Adipocyte (in vitro differentiated cells): Measurements from ENCODE around the gene MRTFA.
"Not testable (repeated sequence)": the region's sequence is repeated elsewhere in the genome, so short reads cannot be mapped to it uniquely, and the experiment has no call there.

ENCODE experiments used
- DNase-seq: peaks from one replicate; pipeline ENCODE4 v3.0.0-alpha.2; 2015; ENCODE audit warnings: low read depth
- H3K27me3 ChIP-seq: replicated peaks from 2 replicates; pipeline ENCODE4 v1.7.0; 2013; ENCODE audit warnings: mild to moderate bottlenecking, low read length, moderate library complexity; ENCODE audit not compliant: control insufficient read depth, insufficient read depth
- H3K36me3 ChIP-seq: 2 replicates; pipeline ENCODE4 v1.7.0; 2013; ENCODE audit warnings: low read length, mild to moderate bottlenecking, moderate library complexity; ENCODE audit not compliant: control insufficient read depth, insufficient read depth, severe bottlenecking
- H3K4me1 ChIP-seq: 2 replicates; pipeline ENCODE4 v1.7.0; 2013; ENCODE audit warnings: mild to moderate bottlenecking, low read length, moderate library complexity; ENCODE audit not compliant: control insufficient read depth, insufficient read depth
- H3K4me3 ChIP-seq: 2 replicates; pipeline ENCODE4 v1.7.0; 2013; ENCODE audit warnings: mild to moderate bottlenecking, low read length, moderate library complexity
- H3K9ac ChIP-seq: 2 replicates; pipeline ENCODE4 v1.7.0; 2013; ENCODE audit warnings: mild to moderate bottlenecking, low read length, moderate library complexity
- H3K9me3 ChIP-seq: 2 replicates; pipeline ENCODE4 v1.7.0; 2013; ENCODE audit warnings: mild to moderate bottlenecking, low read length, moderate library complexity; ENCODE audit not compliant: control insufficient read depth

The MRTFA gene

GRCh38 chr22:40571887-40572286 lies 64.6 kb downstream of the MRTFA start:
- H3K9ac ChIP-seq = no peak overlapping the region
- H3K9me3 ChIP-seq = no peaks in the 10 kb centered on the region
- no peaks in the 10 kb centered on the region for H3K36me3 ChIP-seq
- H3K4me1 ChIP-seq = peaks cover 16% of the 10 kb centered on the region
- no peak for DNase-seq
- H3K4me3 ChIP-seq = no peak overlapping the region
- no peaks in the 10 kb centered on the region for H3K27me3 ChIP-seq

- Histone ChIP-seq H3K4me3 (no peak overlapping the region), H3K27me3 (no peaks in the 10 kb centered on the region), H3K9ac (no peak overlapping the region), H3K4me1 (peaks cover 9% of the 10 kb centered on the region), H3K9me3 (no peaks in the 10 kb centered on the region), H3K36me3 (no peaks in the 10 kb centered on the region)
- no peak for DNase-seq
These were observed 68.7 kb downstream of the MRTFA start for GRCh38 chr22:40567626-40568328.

GRCh38 chr22:40567106-40567505 lies 69.4 kb downstream of the MRTFA start:
- Histone ChIP-seq H3K4me1 (peaks cover 4% of the 10 kb centered on the region), H3K9ac (no peak overlapping the region), H3K4me3 (no peak overlapping the region), H3K36me3 (no peaks in the 10 kb centered on the region), H3K27me3 (no peaks in the 10 kb centered on the region), H3K9me3 (no peaks in the 10 kb centered on the region)
- peak; percentile 32 for DNase-seq

GRCh38 chr22:40560994-40561515 lies 75.5 kb downstream of the MRTFA start:
- H3K9ac ChIP-seq = no peak overlapping the region
- no peaks in the 10 kb centered on the region for H3K27me3 ChIP-seq
- H3K4me1 ChIP-seq = peaks cover 7% of the 10 kb centered on the region
- no peaks in the 10 kb centered on the region for H3K9me3 ChIP-seq
- no peak for DNase-seq
- H3K4me3 ChIP-seq = no peak overlapping the region
- no peaks in the 10 kb centered on the region for H3K36me3 ChIP-seq

- DNase-seq = peak; percentile 34
- Histone ChIP-seq H3K27me3 (no peaks in the 10 kb centered on the region), H3K4me1 (peaks cover 7% of the 10 kb centered on the region), H3K4me3 (no peak overlapping the region), H3K9ac (no peak overlapping the region), H3K9me3 (no peaks in the 10 kb centered on the region), H3K36me3 (no peaks in the 10 kb centered on the region)
These were observed 76.0 kb downstream of the MRTFA start for GRCh38 chr22:40560551-40560950.

GRCh38 chr22:40557972-40558371 lies 78.5 kb downstream of the MRTFA start:
- Histone ChIP-seq H3K36me3 (no peaks in the 10 kb centered on the region), H3K27me3 (no peaks in the 10 kb centered on the region), H3K9me3 (no peaks in the 10 kb centered on the region), H3K9ac (no peak overlapping the region), H3K4me3 (no peak overlapping the region), H3K4me1 (peaks cover 7% of the 10 kb centered on the region)
- DNase-seq = no peak

GRCh38 chr22:40556641-40557040 lies 79.9 kb downstream of the MRTFA start:
- H3K4me3 ChIP-seq = no peak overlapping the region

GRCh38 chr22:40554023-40554422 lies 82.5 kb downstream of the MRTFA start:
- H3K4me1 ChIP-seq, H3K9me3 ChIP-seq, H3K4me3 ChIP-seq, DNase-seq, H3K27me3 ChIP-seq, H3K9ac ChIP-seq: not testable (repeated sequence)
- peaks cover 11% of the 10 kb centered on the region for H3K36me3 ChIP-seq

More at GRCh38 chr22:40556641-40557040, 79.9 kb downstream of the MRTFA start:
- no peak for DNase-seq
- Histone ChIP-seq H3K27me3 (no peaks in the 10 kb centered on the region), H3K4me1 (peaks cover 7% of the 10 kb centered on the region), H3K36me3 (peaks cover 4% of the 10 kb centered on the region), H3K9me3 (no peaks in the 10 kb centered on the region), H3K9ac (no peak overlapping the region)

GRCh38 chr22:40553014-40553554 lies 83.4 kb downstream of the MRTFA start:
- no peaks in the 10 kb centered on the region for H3K9me3 ChIP-seq
- H3K9ac ChIP-seq = no peak overlapping the region
- no peak for DNase-seq
- no peak overlapping the region for H3K4me3 ChIP-seq
- no peaks in the 10 kb centered on the region for H3K4me1 ChIP-seq
- no peaks in the 10 kb centered on the region for H3K27me3 ChIP-seq
- H3K36me3 ChIP-seq = peaks cover 11% of the 10 kb centered on the region

- Histone ChIP-seq H3K9ac (no peak overlapping the region), H3K4me3 (no peak overlapping the region), H3K4me1 (no peaks in the 10 kb centered on the region), H3K27me3 (no peaks in the 10 kb centered on the region), H3K36me3 (peaks cover 11% of the 10 kb centered on the region), H3K9me3 (no peaks in the 10 kb centered on the region)
- no peak for DNase-seq
These were observed 84.4 kb downstream of the MRTFA start for GRCh38 chr22:40552070-40552469.

- Histone ChIP-seq H3K27me3 (no peaks in the 10 kb centered on the region), H3K9me3 (no peaks in the 10 kb centered on the region), H3K9ac (no peak overlapping the region), H3K36me3 (peaks cover 11% of the 10 kb centered on the region), H3K4me3 (no peak overlapping the region), H3K4me1 (peaks cover 13% of the 10 kb centered on the region)
- DNase-seq = no peak
These were observed 88.8 kb downstream of the MRTFA start for GRCh38 chr22:40547729-40548143.
